IMR-90 (cell line): ENCODE data around the gene MCM3AP. TPM values are rescaled to one million over a fixed set of nuclear protein-coding genes. Genes with fewer than 3 reads are reported as not detected.

Experiments
- ATAC-seq: fragments of 200-7000 bp; cut with Tn5 transposase; 2 replicates; pipeline ENCODE4 v1.9.1; 2020; ENCODE audit warnings: low read depth, mild to moderate bottlenecking, moderate library complexity
- Bru-seq: library from RNA; stranded (reverse); fragments of 400-500 nt; gene quantifications from one replicate; lab custom pipeline; 2021; lab: Mats Ljungman, UMichigan
- BruChase-seq, 2 experiments: library from RNA; stranded (reverse); fragments of 400-500 nt; gene quantifications; one replicate each; lab custom pipeline; 2021; lab: Mats Ljungman, UMichigan
- BruUV-seq: library from RNA; stranded (reverse); fragments of 400-500 nt; replicated peaks from 2 replicates; lab custom pipeline; 2021; lab: Mats Ljungman, UMichigan
- CTCF ChIA-PET: fragments of 300-600 bp; formaldehyde crosslinking; extraction: SDS; loops from one replicate; lab custom pipeline; 2021; ENCODE audit warnings: antibody characterized with exemption; lab: Yijun Ruan, JAX
- POLR2A ChIA-PET: fragments of 300-600 bp; sonication (Branson Sonifier 250); formaldehyde crosslinking; loops from one replicate; lab custom pipeline; 2022; ENCODE audit warnings: antibody characterized with exemption; ENCODE audit not compliant: unreplicated experiment; lab: Charles Lee
- DNase-seq: peaks from one replicate; pipeline ENCODE4 v3.0.0; 2013
- H2AFZ ChIP-seq: replicated peaks from 2 replicates; pipeline ENCODE3; 2013; ENCODE audit warnings: low read length, mild to moderate bottlenecking; ENCODE audit not compliant: poor library complexity
- H2AK5ac ChIP-seq: 2 replicates; pipeline ENCODE4 v1.6.1; 2013; ENCODE audit warnings: low read depth, low read length, inconsistent platforms
- H2AK9ac ChIP-seq: replicated peaks from 2 replicates; pipeline ENCODE3; 2013; ENCODE audit warnings: mild to moderate bottlenecking, low read depth, low read length, moderate library complexity; ENCODE audit not compliant: poor library complexity
- H2BK120ac ChIP-seq: 2 replicates; pipeline ENCODE4 v1.6.1; 2013; ENCODE audit warnings: low read depth, low read length, inconsistent platforms
- H2BK15ac ChIP-seq: 3 replicates; pipeline ENCODE4 v1.6.1; 2013; ENCODE audit warnings: low read depth, low read length, inconsistent platforms
- H2BK20ac ChIP-seq: 2 replicates; pipeline ENCODE4 v1.6.1; 2013; ENCODE audit warnings: low read depth, mild to moderate bottlenecking, inconsistent platforms, low read length, moderate library complexity
- H2BK5ac ChIP-seq: 2 replicates; pipeline ENCODE4 v1.6.1; 2013; ENCODE audit warnings: mild to moderate bottlenecking, low read depth, low read length, inconsistent platforms; ENCODE audit not compliant: poor library complexity, severe bottlenecking
- H3K14ac ChIP-seq: replicated peaks from 2 replicates; pipeline ENCODE4 v1.6.1; 2013; ENCODE audit warnings: low read depth, low read length, inconsistent platforms
- H3K18ac ChIP-seq: 2 replicates; pipeline ENCODE4 v1.6.1; 2013; ENCODE audit warnings: low read depth, low read length, control low read depth
- H3K23ac ChIP-seq: 2 replicates; pipeline ENCODE4 v1.6.1; 2013; ENCODE audit warnings: low read depth, low read length, inconsistent platforms
- H3K27ac ChIP-seq: 2 replicates; pipeline ENCODE4 v1.5.1; 2013; ENCODE audit warnings: mild to moderate bottlenecking, control low read depth, low read length; ENCODE audit not compliant: insufficient read depth
- H3K27me3 ChIP-seq: 2 replicates; pipeline ENCODE4 v1.6.1; 2013; ENCODE audit warnings: low read length; ENCODE audit not compliant: control insufficient read depth, insufficient read depth
- H3K36me3 ChIP-seq: 2 replicates; pipeline ENCODE4 v1.6.1; 2013; ENCODE audit warnings: low read length, mixed read lengths; ENCODE audit not compliant: control insufficient read depth, insufficient read depth
- H3K4ac ChIP-seq: 2 replicates; pipeline ENCODE4 v1.6.1; 2013; ENCODE audit warnings: low read depth, low read length, inconsistent platforms
- H3K4me1 ChIP-seq: 2 replicates; pipeline ENCODE4 v1.6.1; 2013; ENCODE audit warnings: low read length, mixed read lengths; ENCODE audit not compliant: control insufficient read depth, insufficient read depth
- H3K4me2 ChIP-seq: 2 replicates; pipeline ENCODE4 v1.6.1; 2013; ENCODE audit warnings: low read depth, mild to moderate bottlenecking, control low read depth, low read length, moderate library complexity
- H3K4me3 ChIP-seq: 2 replicates; pipeline ENCODE4 v1.5.1; 2013; ENCODE audit warnings: low read depth, mild to moderate bottlenecking, control low read depth, low read length, moderate library complexity; ENCODE audit not compliant: insufficient read depth
- H3K56ac ChIP-seq: 2 replicates; pipeline ENCODE4 v1.6.1; 2013; ENCODE audit warnings: low read length, inconsistent platforms; ENCODE audit not compliant: insufficient read depth; ENCODE audit errors: extremely low read depth
- H3K79me1 ChIP-seq, 2 experiments: 2 replicates each; pipeline ENCODE4 v1.6.1; 2013; ENCODE audit warnings: low read length in 2 of 2, inconsistent platforms in 1 of 2, low read depth in 1 of 2
- H3K9ac ChIP-seq: 2 replicates; pipeline ENCODE4 v1.6.1; 2013; ENCODE audit warnings: low read depth, low read length, control low read depth
- H3K9me1 ChIP-seq: 2 replicates; pipeline ENCODE4 v1.6.1; 2013; ENCODE audit warnings: low read length, inconsistent platforms; ENCODE audit not compliant: insufficient read depth
- H3K9me3 ChIP-seq: 2 replicates; pipeline ENCODE4 v1.6.1; 2013; ENCODE audit warnings: low read length; ENCODE audit not compliant: control insufficient read depth, insufficient read depth
- H4K20me1 ChIP-seq: 2 replicates; pipeline ENCODE4 v1.6.1; 2013; ENCODE audit warnings: low read length, inconsistent platforms; ENCODE audit not compliant: insufficient read depth
- H4K5ac ChIP-seq: 2 replicates; pipeline ENCODE4 v1.6.1; 2013; ENCODE audit warnings: mild to moderate bottlenecking, low read depth, low read length, control low read depth
- H4K8ac ChIP-seq, 2 experiments: 2 replicates each; pipeline ENCODE4 v1.6.1; 2013; ENCODE audit warnings: low read depth in 2 of 2, low read length in 2 of 2, control low read depth in 1 of 2, inconsistent platforms in 1 of 2
- H4K91ac ChIP-seq: 2 replicates; pipeline ENCODE4 v1.6.1; 2013; ENCODE audit warnings: low read depth, low read length, inconsistent platforms; ENCODE audit not compliant: insufficient read depth
- RAD21 ChIP-seq: IDR thresholded peaks from 2 replicates; pipeline ENCODE4 v1.6.1; 2012; ENCODE audit warnings: low read length, improper control_type of control experiment
- SMC3 ChIP-seq: fragments of 150-350 bp; IDR thresholded peaks from 2 replicates; pipeline ENCODE4 v1.6.1; 2016; ENCODE audit warnings: low read depth, mild to moderate bottlenecking, antibody characterized with exemption, low read length, moderate library complexity
- USF2 ChIP-seq: fragments of 150-350 bp; IDR thresholded peaks from 2 replicates; pipeline ENCODE4 v1.6.1; 2017; ENCODE audit warnings: mild to moderate bottlenecking, antibody characterized with exemption, low read length, low read depth
- WGBS, 2 experiments: methylation state at CpG; one replicate each; pipeline versions ENCODE4 v1.1.5 to v1.1.7; 2013; ENCODE audit warnings: missing lambda C conversion rate in 2 of 2; ENCODE audit not compliant: insufficient read length in 1 of 2; ENCODE audit errors: extremely low coverage in 2 of 2; 5-methylcytosine and 5-hydroxymethylcytosine counted together
- dilution Hi-C: fragments of 300-500 bp; cut with HindIII; formaldehyde crosslinking; loops from one replicate; pipeline ENCODE4 v1.14.3; 2018; ENCODE audit warnings: low sequenced_read_pairs; ENCODE audit not compliant: unreplicated experiment
- in situ Hi-C: fragments of 300-500 bp; cut with MboI; formaldehyde crosslinking; loops from 3 replicates; pipeline ENCODE4 v1.14.3; 2019; ENCODE audit warnings: low sequenced_read_pairs, inconsistent platforms, mixed read lengths
- intact Hi-C: fragments of 100-400 bp; cut with micrococcal nuclease; formaldehyde crosslinking; loops from 2 replicates; pipeline ENCODE4 v1.10.0; 2022
- long read RNA-seq: library from polyadenylated mRNA; unstranded; transcript quantifications from one replicate; pipeline ENCODE4 v2.0.0, GENCODE V29; 2021; ENCODE audit not compliant: unreplicated experiment
- polyA plus RNA-seq, 3 experiments: library from polyadenylated mRNA; depleted of rRNA; stranded (reverse); fragments of >200 nt; gene quantifications; 2 replicates each; pipeline ENCODE4 v1.2.3, GENCODE V29; 2012; ENCODE audit warnings: low replicate concordance in 1 of 3
- total RNA-seq: library from RNA; depleted of rRNA; stranded (reverse); fragments of >200 nt; gene quantifications from 2 replicates; pipeline ENCODE4 v1.2.3, GENCODE V29; 2012; rRNA removed

Gene MCM3AP
- total RNA-seq (63.1 and 67.5 TPM in 2 replicates), polyA plus RNA-seq (2012; rRNA removed) (40.3 and 46.5 TPM in 2 replicates), Bru-seq, nascent RNA (percentile 82 among the genes with signal in this experiment), BruChase-seq, experiment 1, labeled RNA remaining after a 6-hour chase (percentile 92 among the genes with signal in this experiment), BruChase-seq, experiment 2, labeled RNA remaining after a 2-hour chase (percentile 90 among the genes with signal in this experiment)
- polyA plus RNA-seq (2012; cell fraction: cytosol; rRNA removed), result 24.7 and 30.3 TPM in 2 replicates
- 121 and 171 TPM in 2 replicates for polyA plus RNA-seq (2012; cell fraction: nucleus; rRNA removed; ENCODE audit: low replicate concordance)
- long read RNA-seq, full-length matches to known transcripts, result 13 of 54 reads
- long read RNA-seq, partial matches to known transcripts, result 28 of 54 reads
- long read RNA-seq, other reads (novel, unspliced or antisense), result 13 of 54 reads

GRCh38 chr21:46285206-46285661 is at the start of gene MCM3AP:
MCM3AP (minus strand) TSS chr21:46285611; CDS start chr21:46285286, 325 bp downstream.
- 0 out of 2 replicates have a peak within 1 kb of the TSS, but pooled peaks have one; percentile 38 for H2BK120ac ChIP-seq
- H3K27ac ChIP-seq, result peak within 1 kb of the TSS; percentile 95
- H2BK20ac ChIP-seq, result no peak within 1 kb of the TSS
- in situ Hi-C loops, result no loop called here
- peak within 1 kb of the TSS; percentile 89 for H2AK9ac ChIP-seq
- peak within 1 kb of the TSS; percentile 92 for H3K9ac ChIP-seq
- H2BK5ac ChIP-seq, result peak within 1 kb of the TSS; percentile 87
- H4K91ac ChIP-seq, result peak within 1 kb of the TSS; percentile 40; the same call in 1 of the 2 replicates
- peak within 1 kb of the TSS; percentile 17; the same call in 1 of the 2 replicates for H3K56ac ChIP-seq
- peaks cover 15% of the 10 kb centered on the region for H4K20me1 ChIP-seq
- peak within 1 kb of the TSS; percentile 79 for H3K4me2 ChIP-seq
- peaks cover 16 to 63% of the 10 kb centered on the region in 2 experiments for H3K79me1 ChIP-seq
- POLR2A ChIA-PET, result no interaction called here
- no CpG with 5 or more reads among the region's 6 CpGs for WGBS, 2 experiments
- dilution Hi-C loops, result no loop called here
- H3K9me3 ChIP-seq, result no peaks in the 10 kb centered on the region
- H3K4me1 ChIP-seq, result peaks cover 12% of the 10 kb centered on the region
- H2BK15ac ChIP-seq, result no peak within 1 kb of the TSS
- peak within 1 kb of the TSS; percentile 21; the same call in 1 of the 2 replicates for H3K18ac ChIP-seq
- CTCF ChIA-PET, result interaction anchor here (0.8 kb wide), 1 partner anchor 998 kb away, joined by 3 read pairs; the partner anchor contains the start of gene POFUT2
- TF ChIP-seq SMC3 (no peak), USF2 (no peak), RAD21 (no peak)
- peak within 1 kb of the TSS; percentile 86 for H3K4ac ChIP-seq
- H2AK5ac ChIP-seq, result peak within 1 kb of the TSS; percentile 23; the same call in 1 of the 2 replicates
- H4K5ac ChIP-seq, result peak within 1 kb of the TSS; percentile 59
- H3K36me3 ChIP-seq, result peaks cover 22% of the 10 kb centered on the region
- peak within 1 kb of the TSS; percentile 91 for H2AFZ ChIP-seq
- peak within 1 kb of the TSS; percentile 10 for H3K23ac ChIP-seq
- H3K14ac ChIP-seq, result peak within 1 kb of the TSS; percentile 70
- intact Hi-C loops, result loop anchor here (1.0 to 5.0 kb wide), 2 partner anchors 40 to 313 kb away; no protein-coding TSS in a partner anchor
- H4K8ac ChIP-seq, result peak within 1 kb of the TSS; percentile 59 to 87
- DNase-seq, result no peak
- BruUV-seq, result no TSS peak
- peak within 1 kb of the TSS; percentile 69 for H3K4me3 ChIP-seq
- no peaks in the 10 kb centered on the region for H3K27me3 ChIP-seq
- ATAC-seq, result no peak
- peaks cover 14% of the 10 kb centered on the region for H3K9me1 ChIP-seq
